ENCODE measurements around the gene KIF26B. TPM values are rescaled to one million over a fixed set of nuclear protein-coding genes. Genes with fewer than 3 reads are reported as not detected.

Gene KIF26B
- total RNA-seq, 1 donor from 2014 or later, result 5.1 TPM

- Mint-ChIP-seq H3K27ac (no peak overlapping the region), H3K9me3 (ENCODE audit: low read depth) (no peaks in the 10 kb centered on the region), H3K36me3 (ENCODE audit: insufficient read depth) (peaks cover 1% of the 10 kb centered on the region), H3K27me3 (peaks cover 10% of the 10 kb centered on the region), H3K4me3 (ENCODE audit: low read depth) (no peak overlapping the region), H3K4me1 (ENCODE audit: low read depth) (peaks cover 17% of the 10 kb centered on the region)
- no peak for DNase-seq (ENCODE audit: low spot score, unreplicated experiment)
- no peak for TF ChIP-seq CTCF (IDR thresholded peaks at IDR 0.05; ENCODE audit: unreplicated experiment)
Observed at GRCh38 chr1:245690156-245690690, 535.4 kb downstream of the KIF26B start.

- no peak for DNase-seq (ENCODE audit: low spot score, unreplicated experiment)
- Mint-ChIP-seq H3K36me3 (ENCODE audit: insufficient read depth) (peaks cover 1% of the 10 kb centered on the region), H3K9me3 (ENCODE audit: low read depth) (no peaks in the 10 kb centered on the region), H3K4me1 (ENCODE audit: low read depth) (peaks cover 14% of the 10 kb centered on the region), H3K4me3 (ENCODE audit: low read depth) (no peak overlapping the region), H3K27ac (no peak overlapping the region), H3K27me3 (peaks cover 10% of the 10 kb centered on the region)
- no peak for TF ChIP-seq CTCF (IDR thresholded peaks at IDR 0.05; ENCODE audit: unreplicated experiment)
Observed at GRCh38 chr1:245690946-245691541, 536.3 kb downstream of the KIF26B start.

GRCh38 chr1:245691897-245692296 lies 537.1 kb downstream of the KIF26B start:
- no peaks in the 10 kb centered on the region for H3K9me3 Mint-ChIP-seq (ENCODE audit: low read depth)
- H3K36me3 Mint-ChIP-seq (ENCODE audit: insufficient read depth), result peaks cover 1% of the 10 kb centered on the region
- peaks cover 14% of the 10 kb centered on the region for H3K4me1 Mint-ChIP-seq (ENCODE audit: low read depth)
- no peak overlapping the region for H3K4me3 Mint-ChIP-seq (ENCODE audit: low read depth)
- DNase-seq (ENCODE audit: low spot score, unreplicated experiment), result no peak
- H3K27ac Mint-ChIP-seq, result no peak overlapping the region
- peaks cover 9% of the 10 kb centered on the region for H3K27me3 Mint-ChIP-seq
- no peak for TF ChIP-seq CTCF (IDR thresholded peaks at IDR 0.05; ENCODE audit: unreplicated experiment)

- no peak overlapping the region for H3K4me3 Mint-ChIP-seq (ENCODE audit: low read depth)
- H3K9me3 Mint-ChIP-seq (ENCODE audit: low read depth), result no peaks in the 10 kb centered on the region
- DNase-seq (ENCODE audit: low spot score, unreplicated experiment), result no peak
- H3K36me3 Mint-ChIP-seq (ENCODE audit: insufficient read depth), result no peaks in the 10 kb centered on the region
- peaks cover 14% of the 10 kb centered on the region for H3K4me1 Mint-ChIP-seq (ENCODE audit: low read depth)
- peaks cover 5% of the 10 kb centered on the region for H3K27me3 Mint-ChIP-seq
- no peak overlapping the region for H3K27ac Mint-ChIP-seq
- no peak for TF ChIP-seq CTCF (IDR thresholded peaks at IDR 0.05; ENCODE audit: unreplicated experiment)
Observed at GRCh38 chr1:245692318-245692717, 537.5 kb downstream of the KIF26B start.

GRCh38 chr1:245693116-245693793 lies 538.5 kb downstream of the KIF26B start:
- no peak for TF ChIP-seq CTCF (IDR thresholded peaks at IDR 0.05; ENCODE audit: unreplicated experiment)
- Mint-ChIP-seq H3K9me3 (ENCODE audit: low read depth) (no peaks in the 10 kb centered on the region), H3K4me3 (ENCODE audit: low read depth) (no peak overlapping the region), H3K4me1 (ENCODE audit: low read depth) (peaks cover 14% of the 10 kb centered on the region), H3K36me3 (ENCODE audit: insufficient read depth) (no peaks in the 10 kb centered on the region), H3K27ac (no peak overlapping the region), H3K27me3 (peaks cover 5% of the 10 kb centered on the region)
- DNase-seq (ENCODE audit: low spot score, unreplicated experiment), result no peak

Measured in progenitor cell of endocrine pancreas (in vitro differentiated cells).